ENCODE measurements around the gene GPATCH2.
"Not testable (repeated sequence)": the region's sequence is repeated elsewhere in the genome, so short reads cannot be mapped to it uniquely, and the experiment has no call there.

Gene GPATCH2

DNA sequence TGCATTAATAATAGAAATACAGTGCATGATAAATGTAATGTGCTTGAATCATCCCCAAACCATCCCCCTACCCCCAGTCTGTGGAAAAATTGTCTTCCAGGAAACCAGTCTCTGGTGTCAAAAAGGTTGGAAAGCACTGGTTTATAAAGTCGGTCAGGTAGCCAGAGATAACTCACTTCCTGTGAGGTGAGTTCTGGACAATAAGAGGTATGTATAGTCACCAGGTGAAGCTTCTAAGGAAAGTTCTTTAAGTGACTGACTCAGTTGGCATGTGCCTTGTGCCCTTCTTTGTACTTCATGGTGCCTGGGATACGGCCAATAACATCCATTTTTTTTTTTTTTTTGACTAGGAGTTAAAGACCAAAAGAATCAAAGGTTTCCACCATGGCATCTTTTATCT lies 103.7 kb downstream of the GPATCH2 start:
- TF ChIP-seq, protein P1, sequence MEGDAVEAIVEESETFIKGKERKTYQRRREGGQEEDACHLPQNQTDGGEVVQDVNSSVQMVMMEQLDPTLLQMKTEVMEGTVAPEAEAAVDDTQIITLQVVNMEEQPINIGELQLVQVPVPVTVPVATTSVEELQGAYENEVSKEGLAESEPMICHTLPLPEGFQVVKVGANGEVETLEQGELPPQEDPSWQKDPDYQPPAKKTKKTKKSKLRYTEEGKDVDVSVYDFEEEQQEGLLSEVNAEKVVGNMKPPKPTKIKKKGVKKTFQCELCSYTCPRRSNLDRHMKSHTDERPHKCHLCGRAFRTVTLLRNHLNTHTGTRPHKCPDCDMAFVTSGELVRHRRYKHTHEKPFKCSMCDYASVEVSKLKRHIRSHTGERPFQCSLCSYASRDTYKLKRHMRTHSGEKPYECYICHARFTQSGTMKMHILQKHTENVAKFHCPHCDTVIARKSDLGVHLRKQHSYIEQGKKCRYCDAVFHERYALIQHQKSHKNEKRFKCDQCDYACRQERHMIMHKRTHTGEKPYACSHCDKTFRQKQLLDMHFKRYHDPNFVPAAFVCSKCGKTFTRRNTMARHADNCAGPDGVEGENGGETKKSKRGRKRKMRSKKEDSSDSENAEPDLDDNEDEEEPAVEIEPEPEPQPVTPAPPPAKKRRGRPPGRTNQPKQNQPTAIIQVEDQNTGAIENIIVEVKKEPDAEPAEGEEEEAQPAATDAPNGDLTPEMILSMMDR (IDR thresholded peaks at IDR 0.05; ENCODE audit: extremely low read depth, missing control alignments): no peak
- DNase-seq (ENCODE audit: low spot score): no peak

- TF ChIP-seq, protein P1 (IDR thresholded peaks at IDR 0.05; ENCODE audit: extremely low read depth, missing control alignments): no peak
- DNase-seq (ENCODE audit: low spot score): no peak
Measured at GRCh38 chr1:217526636-217527035, 104.3 kb downstream of the GPATCH2 start.

- TF ChIP-seq, protein P1 (IDR thresholded peaks at IDR 0.05; ENCODE audit: extremely low read depth, missing control alignments): no peak
- no peak for DNase-seq (ENCODE audit: low spot score)
Measured at GRCh38 chr1:217525773-217526490, 105.0 kb downstream of the GPATCH2 start.

DNA sequence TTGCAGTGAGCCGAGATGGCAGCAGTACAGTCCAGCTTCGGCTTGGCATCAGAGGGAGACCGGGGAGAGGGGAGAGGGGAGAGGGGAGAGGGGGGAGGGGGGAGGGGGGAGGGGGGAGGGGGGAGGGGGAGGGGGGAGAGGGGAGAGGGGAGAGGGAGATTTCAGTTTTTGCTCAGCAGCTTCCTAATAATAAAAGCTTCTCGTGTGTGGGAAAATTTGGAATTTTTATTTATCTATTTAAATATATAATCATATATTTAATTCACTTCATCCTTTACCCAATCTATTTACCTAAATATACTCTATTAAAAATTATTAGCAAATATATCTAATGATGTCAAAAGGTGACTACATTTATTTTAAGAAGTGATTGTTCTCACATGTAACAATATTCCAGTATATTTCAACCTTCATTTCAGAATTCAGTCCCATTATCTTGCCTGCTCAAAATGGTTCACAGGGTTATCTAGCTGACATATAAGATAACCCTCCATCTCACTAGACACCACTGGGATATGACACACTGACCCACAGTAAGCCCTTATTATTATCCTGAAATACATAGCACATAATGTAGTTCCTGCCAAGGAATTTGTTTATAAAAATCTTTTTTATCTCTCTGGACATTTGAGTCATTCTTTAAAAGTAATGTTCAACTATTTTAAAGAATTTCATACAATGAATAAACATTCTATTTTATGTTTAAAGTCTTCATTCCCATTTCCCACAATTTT lies 105.9 kb downstream of the GPATCH2 start:
- TF ChIP-seq, protein P1 (IDR thresholded peaks at IDR 0.05; ENCODE audit: extremely low read depth, missing control alignments): no peak
- DNase-seq (ENCODE audit: low spot score): no peak

GRCh38 chr1:217523921-217524320 lies 107.0 kb downstream of the GPATCH2 start:
- DNase-seq (ENCODE audit: low spot score): not testable (repeated sequence)

- TF ChIP-seq, protein P1 (IDR thresholded peaks at IDR 0.05; ENCODE audit: extremely low read depth, missing control alignments): no peak
- no peak for DNase-seq (ENCODE audit: low spot score)
Measured at GRCh38 chr1:217522277-217522676, 108.6 kb downstream of the GPATCH2 start.

GRCh38 chr1:217521317-217521716 lies 109.6 kb downstream of the GPATCH2 start:
- no peak for DNase-seq (ENCODE audit: low spot score)
- TF ChIP-seq, protein P1 (IDR thresholded peaks at IDR 0.05; ENCODE audit: extremely low read depth, missing control alignments): no peak
